ENCODE results near the gene HOMER1. TPM values are rescaled to one million over a fixed set of nuclear protein-coding genes. Genes with fewer than 3 reads are reported as not detected.

Gene HOMER1
- total RNA-seq, 2 experiments from 2014 or later: 10.3 to 13.0 TPM

GRCh38 chr5:79456890-79457583 is 56.9 kb downstream of the HOMER1 start:
- ChIA-PET CTCF (interaction anchor here (0.6 kb wide), 1 partner anchor 368 kb away, joined by 5 read pairs; no protein-coding TSS in a partner anchor), POLR2A (no interaction called here)

- POLR2A ChIA-PET: no interaction called here
These were observed 57.5 kb downstream of the HOMER1 start for GRCh38 chr5:79456400-79456799.

GRCh38 chr5:79454043-79454442 is 59.9 kb downstream of the HOMER1 start:
- ChIA-PET POLR2A (no interaction called here), CTCF (no interaction called here)

More at GRCh38 chr5:79456400-79456799, 57.5 kb downstream of the HOMER1 start:
- CTCF ChIA-PET: interaction anchor here (0.6 kb wide), 1 partner anchor 368 kb away, joined by 5 read pairs; no protein-coding TSS in a partner anchor

GRCh38 chr5:79448336-79448735 is 65.6 kb downstream of the HOMER1 start:
- CTCF ChIA-PET: no interaction called here
- POLR2A ChIA-PET: interaction anchor here (0.5 kb wide), 1 partner anchor 232 kb away, joined by 16 read pairs; no protein-coding TSS in a partner anchor

GRCh38 chr5:79436821-79437220 is 77.1 kb downstream of the HOMER1 start:
- CTCF ChIA-PET: no interaction called here
- POLR2A ChIA-PET: no interaction called here

GRCh38 chr5:79436224-79436623 is 77.7 kb downstream of the HOMER1 start:
- CTCF ChIA-PET: no interaction called here
- POLR2A ChIA-PET: no interaction called here

- ChIA-PET CTCF (no interaction called here), POLR2A (no interaction called here)
These were observed 83.7 kb downstream of the HOMER1 start for GRCh38 chr5:79430196-79430595.

- ChIA-PET CTCF (no interaction called here), POLR2A (no interaction called here)
These were observed 90.6 kb downstream of the HOMER1 start for GRCh38 chr5:79423296-79423695.

- CTCF ChIA-PET: interaction anchor here (0.6 kb wide), 1 partner anchor 29 kb away, joined by 4 read pairs; no protein-coding TSS in a partner anchor
- POLR2A ChIA-PET: no interaction called here
These were observed 93.7 kb downstream of the HOMER1 start for GRCh38 chr5:79420248-79420647.

GRCh38 chr5:79418276-79418675 is 95.7 kb downstream of the HOMER1 start:
- POLR2A ChIA-PET: no interaction called here
- CTCF ChIA-PET: no interaction called here

GRCh38 chr5:79417495-79417894 is 96.4 kb downstream of the HOMER1 start:
- ChIA-PET POLR2A (no interaction called here), CTCF (interaction anchor here (0.8 kb wide), 1 partner anchor 10 kb away, joined by 3 read pairs; no protein-coding TSS in a partner anchor)

GRCh38 chr5:79416499-79416898 is 97.4 kb downstream of the HOMER1 start:
- POLR2A ChIA-PET: no interaction called here
- CTCF ChIA-PET: no interaction called here

GRCh38 chr5:79413112-79413511 is 100.8 kb downstream of the HOMER1 start:
- CTCF ChIA-PET: no interaction called here
- POLR2A ChIA-PET: no interaction called here

- CTCF ChIA-PET: no interaction called here
These were observed 105.9 kb downstream of the HOMER1 start for GRCh38 chr5:79408028-79408427.

GRCh38 chr5:79407591-79407990 is 106.3 kb downstream of the HOMER1 start:
- CTCF ChIA-PET: no interaction called here
- POLR2A ChIA-PET: no interaction called here

More at GRCh38 chr5:79408028-79408427, 105.9 kb downstream of the HOMER1 start:
- POLR2A ChIA-PET: no interaction called here

- CTCF ChIA-PET: no interaction called here
- POLR2A ChIA-PET: no interaction called here
These were observed 112.7 kb downstream of the HOMER1 start for GRCh38 chr5:79401216-79401615.

GRCh38 chr5:79399046-79399445 is 114.9 kb downstream of the HOMER1 start:
- POLR2A ChIA-PET: no interaction called here
- CTCF ChIA-PET: no interaction called here

GRCh38 chr5:79397080-79397479 is 116.9 kb downstream of the HOMER1 start:
- ChIA-PET POLR2A (no interaction called here), CTCF (no interaction called here)

GRCh38 chr5:79396265-79396664 is 117.7 kb downstream of the HOMER1 start:
- CTCF ChIA-PET: no interaction called here
- POLR2A ChIA-PET: no interaction called here

GRCh38 chr5:79395296-79395695 is 118.6 kb downstream of the HOMER1 start:
- POLR2A ChIA-PET: no interaction called here

GRCh38 chr5:79392776-79393175 is 121.2 kb downstream of the HOMER1 start:
- CTCF ChIA-PET: no interaction called here
- POLR2A ChIA-PET: no interaction called here

More at GRCh38 chr5:79395296-79395695, 118.6 kb downstream of the HOMER1 start:
- CTCF ChIA-PET: no interaction called here

GRCh38 chr5:79386679-79387078 is 127.3 kb downstream of the HOMER1 start:
- CTCF ChIA-PET: no interaction called here
- POLR2A ChIA-PET: no interaction called here
